Heart left ventricle (tissue), 13 donors: ENCODE results near the gene ZDHHC11.

Experiments
- POLR2A ChIP-seq, 2 donors: fragments of 450-650 bp; IDR thresholded peaks; one replicate each; pipeline ENCODE4 v1.6.1; 2017; ENCODE audit warnings: antibody characterized with exemption in 2 of 2, mild to moderate bottlenecking in 2 of 2, moderate library complexity in 2 of 2
- TF ChIP-seq, protein P1 (sequence below), 12 donors: fragments of 200-600 bp; sonication (generic) in 4 of 12; IDR thresholded peaks; one replicate each; pipeline versions ENCODE4 v1.5.0 to v1.8.0; 2018 to 2022; ENCODE audit warnings: antibody characterized with exemption in 12 of 12, mild to moderate bottlenecking in 5 of 12
- donor health status: ischemic (EF 13 %, LVEDD 7.1; RV severe dilation, severe dysfunction).
- donor health status: DM: no; HTN: yes; CAD: no.
- donor health status: DM: no; HTN: no; CAD: no.
- donor health status: ischemic (EF 25% LVEDD 6.9; RV normal size, moderate dysfunction).
- donor health status: ischemic (EF 25% LVEDD 5.7; RV mildly dilated, moderate dysfunction).
- donor health status: ischemic (EF 35%, LVEDD 5.7; RV mildly dilated, moderate dysfunction).
- donor health status: nonischemic (EF 11% LVEDD 7.7; RV severe dilation, severe dysfunction).
- donor health status: DM: yes; HTN: yes; CAD: no.
- donor health status: PGD.
- donor health status: ischemic (EF 29% LVEDD 5.4; RV normal size, mild dysfunction).
- donor health status: nonischemic (EF 23%, LVEDD 6.1; RV moderate dilation, normal function).

- TF ChIP-seq, protein P1, sequence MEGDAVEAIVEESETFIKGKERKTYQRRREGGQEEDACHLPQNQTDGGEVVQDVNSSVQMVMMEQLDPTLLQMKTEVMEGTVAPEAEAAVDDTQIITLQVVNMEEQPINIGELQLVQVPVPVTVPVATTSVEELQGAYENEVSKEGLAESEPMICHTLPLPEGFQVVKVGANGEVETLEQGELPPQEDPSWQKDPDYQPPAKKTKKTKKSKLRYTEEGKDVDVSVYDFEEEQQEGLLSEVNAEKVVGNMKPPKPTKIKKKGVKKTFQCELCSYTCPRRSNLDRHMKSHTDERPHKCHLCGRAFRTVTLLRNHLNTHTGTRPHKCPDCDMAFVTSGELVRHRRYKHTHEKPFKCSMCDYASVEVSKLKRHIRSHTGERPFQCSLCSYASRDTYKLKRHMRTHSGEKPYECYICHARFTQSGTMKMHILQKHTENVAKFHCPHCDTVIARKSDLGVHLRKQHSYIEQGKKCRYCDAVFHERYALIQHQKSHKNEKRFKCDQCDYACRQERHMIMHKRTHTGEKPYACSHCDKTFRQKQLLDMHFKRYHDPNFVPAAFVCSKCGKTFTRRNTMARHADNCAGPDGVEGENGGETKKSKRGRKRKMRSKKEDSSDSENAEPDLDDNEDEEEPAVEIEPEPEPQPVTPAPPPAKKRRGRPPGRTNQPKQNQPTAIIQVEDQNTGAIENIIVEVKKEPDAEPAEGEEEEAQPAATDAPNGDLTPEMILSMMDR (IDR thresholded peaks at IDR 0.05), result no peak
- no peak for TF ChIP-seq POLR2A (IDR thresholded peaks at IDR 0.05)
Measured at GRCh38 chr5:873328-873727, 22.5 kb upstream of the ZDHHC11 start.
